Mesenchymal stem cell (in vitro differentiated cells and primary cell): Measurements from ENCODE around the gene VANGL2.

Source experiments
- DNase-seq: peaks from one replicate; pipeline ENCODE4 v3.0.0-alpha.2; 2013
- H2AFZ ChIP-seq: one replicate; pipeline ENCODE4 v1.6.1; 2013; ENCODE audit warnings: low read depth, mild to moderate bottlenecking, control low read depth, inconsistent platforms, low read length, moderate library complexity
- H2AK5ac ChIP-seq: 2 replicates; pipeline ENCODE4 v1.6.1; 2013; ENCODE audit warnings: low read length, moderate library complexity, mild to moderate bottlenecking, inconsistent platforms; ENCODE audit not compliant: severe bottlenecking
- H2BK120ac ChIP-seq: one replicate; pipeline ENCODE4 v1.6.1; 2013; ENCODE audit warnings: low read depth, mild to moderate bottlenecking, inconsistent platforms, low read length, moderate library complexity
- H2BK12ac ChIP-seq, 2 experiments: one replicate each; pipeline ENCODE4 v1.6.1; 2013; ENCODE audit warnings: inconsistent platforms in 2 of 2, low read length in 2 of 2, mild to moderate bottlenecking in 2 of 2, moderate library complexity in 2 of 2, control low read depth in 1 of 2
- H2BK15ac ChIP-seq: one replicate; pipeline ENCODE4 v1.6.1; 2013; ENCODE audit warnings: mild to moderate bottlenecking, low read depth, inconsistent platforms; ENCODE audit not compliant: poor library complexity, severe bottlenecking
- H2BK5ac ChIP-seq: 2 replicates; pipeline ENCODE4 v1.6.1; 2013; ENCODE audit warnings: low read depth, mild to moderate bottlenecking, low read length, control low read depth, inconsistent platforms; ENCODE audit not compliant: poor library complexity, severe bottlenecking
- H3K14ac ChIP-seq, 2 experiments: one replicate each; pipeline ENCODE4 v1.6.1; 2013; ENCODE audit warnings: inconsistent platforms in 2 of 2, low read length in 2 of 2, control low read depth in 1 of 2, mild to moderate bottlenecking in 1 of 2, moderate library complexity in 1 of 2
- H3K18ac ChIP-seq, 2 experiments: one replicate each; pipeline ENCODE4 v1.6.1; 2013; ENCODE audit warnings: inconsistent platforms in 2 of 2, low read length in 2 of 2, control low read depth in 1 of 2, low read depth in 1 of 2, mild to moderate bottlenecking in 1 of 2
- H3K23ac ChIP-seq, 2 experiments: one replicate each; pipeline ENCODE4 v1.6.1; 2013; ENCODE audit warnings: inconsistent platforms in 2 of 2, low read length in 2 of 2, mild to moderate bottlenecking in 2 of 2, moderate library complexity in 2 of 2, control low read depth in 1 of 2
- H3K27ac ChIP-seq: 2 replicates; pipeline ENCODE4 v1.5.1; 2013; ENCODE audit warnings: mild to moderate bottlenecking, moderate library complexity, low read length, control low read depth, inconsistent platforms; ENCODE audit not compliant: poor library complexity, severe bottlenecking
- H3K27me3 ChIP-seq, 2 experiments: 2 replicates each; pipeline versions ENCODE4 v1.6.1 to v1.7.0; 2013; ENCODE audit warnings: low read length in 2 of 2, mild to moderate bottlenecking in 2 of 2, moderate library complexity in 2 of 2, control low read depth in 1 of 2, inconsistent platforms in 1 of 2; ENCODE audit not compliant: control insufficient read depth in 1 of 2, insufficient read depth in 1 of 2
- H3K36me3 ChIP-seq, 2 experiments: 2 replicates each; pipeline versions ENCODE4 v1.6.1 to v1.7.0; 2013; ENCODE audit warnings: low read length in 2 of 2, control low read depth in 1 of 2, inconsistent platforms in 1 of 2, low read depth in 1 of 2, mild to moderate bottlenecking in 1 of 2; ENCODE audit not compliant: insufficient read depth in 2 of 2, control insufficient read depth in 1 of 2
- H3K4ac ChIP-seq, 2 experiments: one replicate each; pipeline ENCODE4 v1.6.1; 2013; ENCODE audit warnings: inconsistent platforms in 2 of 2, low read length in 2 of 2, mild to moderate bottlenecking in 2 of 2, moderate library complexity in 2 of 2, control low read depth in 1 of 2, low read depth in 1 of 2
- H3K4me1 ChIP-seq: 2 replicates; pipeline ENCODE4 v1.6.1; 2013; ENCODE audit warnings: low read depth, low read length, control low read depth; ENCODE audit not compliant: control insufficient read depth, insufficient read depth
- H3K4me2 ChIP-seq: 2 replicates; pipeline ENCODE4 v1.6.1; 2013; ENCODE audit warnings: low read length, mild to moderate bottlenecking, inconsistent platforms; ENCODE audit not compliant: poor library complexity, severe bottlenecking
- H3K4me3 ChIP-seq, 2 experiments: 2 replicates each; pipeline versions ENCODE4 v1.5.1 to v1.7.0; 2013; ENCODE audit warnings: low read length in 2 of 2, mild to moderate bottlenecking in 2 of 2, control low read depth in 1 of 2, low read depth in 1 of 2; ENCODE audit not compliant: insufficient read depth in 1 of 2
- H3K79me1 ChIP-seq: replicated peaks from 2 replicates; pipeline ENCODE4 v1.6.1; 2013; ENCODE audit warnings: mild to moderate bottlenecking, control low read depth, low read length, inconsistent platforms; ENCODE audit not compliant: poor library complexity, severe bottlenecking
- H3K9ac ChIP-seq: 2 replicates; pipeline ENCODE4 v1.7.0; 2013; ENCODE audit warnings: mild to moderate bottlenecking, low read length, moderate library complexity
- H3K9me3 ChIP-seq: 2 replicates; pipeline ENCODE4 v1.7.0; 2013; ENCODE audit warnings: mild to moderate bottlenecking, low read length; ENCODE audit not compliant: control insufficient read depth
- H4K8ac ChIP-seq: one replicate; pipeline ENCODE4 v1.6.1; 2013; ENCODE audit warnings: inconsistent platforms, mild to moderate bottlenecking, low read length, moderate library complexity
- H4K91ac ChIP-seq: one replicate; pipeline ENCODE4 v1.6.1; 2013; ENCODE audit warnings: mild to moderate bottlenecking, low read length, inconsistent platforms
- WGBS: methylation state at CpG from one replicate; pipeline ENCODE4 v1.1.7; 2013; ENCODE audit warnings: mixed read lengths; 5-methylcytosine and 5-hydroxymethylcytosine counted together

The VANGL2 gene

GRCh38 chr1:160363010-160363409, 37.4 kb upstream of the VANGL2 start:
- no peak overlapping the region for H2BK15ac ChIP-seq
- H2BK12ac ChIP-seq, result no peak overlapping the region
- H4K8ac ChIP-seq, result no peak overlapping the region
- no peak overlapping the region for H3K9ac ChIP-seq
- H3K79me1 ChIP-seq, result no peaks in the 10 kb centered on the region
- H3K4ac ChIP-seq, result no peak overlapping the region
- H3K36me3 ChIP-seq, result peaks cover 21 to 32% of the 10 kb centered on the region in 2 experiments
- no peak overlapping the region for H3K4me2 ChIP-seq
- no peak overlapping the region for H2BK5ac ChIP-seq
- WGBS, result 71% methylated on average over 4 of the region's 5 CpGs
- no peak overlapping the region for H4K91ac ChIP-seq
- no peak overlapping the region for H2AK5ac ChIP-seq
- H3K23ac ChIP-seq, result no peak overlapping the region
- no peak for DNase-seq
- H3K27ac ChIP-seq, result no peak overlapping the region
- peak overlapping the region in 1 of 2 experiments; percentile 41 for H3K18ac ChIP-seq
- H3K4me3 ChIP-seq, result no peak overlapping the region
- no peak overlapping the region for H2BK120ac ChIP-seq
- no peaks in the 10 kb centered on the region for H3K9me3 ChIP-seq
- peaks cover 3% of the 10 kb centered on the region for H3K4me1 ChIP-seq
- no peak overlapping the region for H2AFZ ChIP-seq
- peaks cover 9 to 17% of the 10 kb centered on the region in 2 experiments for H3K27me3 ChIP-seq
- no peak overlapping the region for H3K14ac ChIP-seq

GRCh38 chr1:160363951-160364735, 36.2 kb upstream of the VANGL2 start:
- Histone ChIP-seq H3K4ac (no peak overlapping the region), H2AK5ac (no peak overlapping the region), H2AFZ (no peak overlapping the region), H3K4me2 (no peak overlapping the region), H3K27me3 (peaks cover 14 to 26% of the 10 kb centered on the region in 2 experiments), H3K9ac (no peak overlapping the region), H4K8ac (no peak overlapping the region), H2BK5ac (no peak overlapping the region), H4K91ac (no peak overlapping the region), H3K79me1 (no peaks in the 10 kb centered on the region), H3K18ac (no peak overlapping the region), H2BK15ac (no peak overlapping the region), H3K4me1 (peaks cover 3% of the 10 kb centered on the region), H2BK120ac (no peak overlapping the region), H3K14ac (no peak overlapping the region), H3K36me3 (peaks cover 19 to 23% of the 10 kb centered on the region in 2 experiments), H3K23ac (no peak overlapping the region), H3K4me3 (no peak overlapping the region), H3K9me3 (no peaks in the 10 kb centered on the region), H3K27ac (no peak overlapping the region), H2BK12ac (no peak overlapping the region)
- WGBS, result 81% methylated on average over 6 of the region's 12 CpGs
- DNase-seq, result no peak

GRCh38 chr1:160365325-160365724, 35.0 kb upstream of the VANGL2 start:
- Histone ChIP-seq H3K23ac (no peak overlapping the region), H2BK120ac (no peak overlapping the region), H3K36me3 (peaks cover 10 to 13% of the 10 kb centered on the region in 2 experiments), H3K4me3 (no peak overlapping the region), H3K9me3 (no peaks in the 10 kb centered on the region), H4K8ac (no peak overlapping the region), H2AK5ac (no peak overlapping the region), H3K9ac (no peak overlapping the region), H3K27ac (no peak overlapping the region), H3K4me2 (no peak overlapping the region), H4K91ac (no peak overlapping the region), H3K79me1 (no peaks in the 10 kb centered on the region), H2BK5ac (no peak overlapping the region), H3K4ac (no peak overlapping the region), H3K27me3 (peaks cover 14 to 30% of the 10 kb centered on the region in 2 experiments), H3K18ac (no peak overlapping the region), H3K4me1 (peaks cover 3% of the 10 kb centered on the region), H2BK15ac (no peak overlapping the region), H3K14ac (no peak overlapping the region), H2AFZ (no peak overlapping the region), H2BK12ac (no peak overlapping the region)
- no peak for DNase-seq
- no CpG with 5 or more reads among the region's 1 CpG for WGBS

GRCh38 chr1:160366731-160367515, 33.4 kb upstream of the VANGL2 start, which contains the start of gene NHLH1:
TSS of gene NHLH1 (plus strand) at chr1:160367071. CDS start at chr1:160370732, 3,661 bp downstream.
- Histone ChIP-seq H3K14ac (no peak within 1 kb of the TSS), H3K36me3 (peaks cover 0 to 3% of the 10 kb centered on the region in 2 experiments), H3K4ac (no peak within 1 kb of the TSS), H3K9ac (no peak within 1 kb of the TSS), H3K27me3 (peaks cover 14 to 37% of the 10 kb centered on the region in 2 experiments), H3K9me3 (no peaks in the 10 kb centered on the region), H3K23ac (no peak within 1 kb of the TSS), H3K79me1 (no peaks in the 10 kb centered on the region), H3K4me3 (no peak within 1 kb of the TSS), H2AFZ (no peak within 1 kb of the TSS), H2BK120ac (no peak within 1 kb of the TSS), H4K8ac (no peak within 1 kb of the TSS), H2BK12ac (no peak within 1 kb of the TSS), H2BK5ac (no peak within 1 kb of the TSS), H4K91ac (no peak within 1 kb of the TSS), H3K4me2 (no peak within 1 kb of the TSS), H3K18ac (no peak within 1 kb of the TSS), H3K4me1 (peaks cover 3% of the 10 kb centered on the region), H2BK15ac (no peak within 1 kb of the TSS), H2AK5ac (no peak within 1 kb of the TSS), H3K27ac (no peak within 1 kb of the TSS)
- no peak for DNase-seq
- whole genome bisulfite sequencing, result 79% methylated on average over 8 of the region's 15 CpGs
